PC-3 (cell line): ENCODE measurements around the gene SPATA16.

ENCODE experiments used
- EZH2 ChIP-seq: fragments of 300-600 bp; sonication (generic); IDR thresholded peaks from one replicate; pipeline ENCODE4 v1.6.1; 2017; ENCODE audit warnings: antibody characterized with exemption, mild to moderate bottlenecking, low read length; ENCODE audit not compliant: unreplicated experiment
- TF ChIP-seq, protein P1 (sequence below): fragments of 300-600 bp; sonication (generic); conservative IDR thresholded peaks from 2 replicates; pipeline ENCODE4 v1.5.1; 2017; ENCODE audit warnings: antibody characterized with exemption, low read depth, mild to moderate bottlenecking, low read length

DNA sequence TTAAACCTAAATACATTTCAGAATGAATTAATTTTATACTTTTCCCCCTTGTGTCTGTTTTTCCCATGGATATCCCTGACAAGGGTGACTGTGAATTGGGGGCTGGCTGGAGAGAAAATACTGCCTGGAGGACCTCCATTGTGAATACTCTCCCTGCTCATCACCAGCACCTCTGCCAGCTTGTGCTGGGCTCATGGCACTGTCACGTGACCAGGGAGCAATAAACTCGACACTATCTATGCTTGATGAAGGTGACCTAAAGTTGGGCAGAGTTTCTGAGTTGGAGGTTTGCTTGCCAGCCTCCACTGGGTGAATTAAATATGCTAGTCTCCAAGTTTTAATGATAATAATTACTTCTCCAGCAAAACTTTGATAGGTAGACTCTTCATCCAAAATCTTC lies 189.5 kb downstream of the SPATA16 start:
- TF ChIP-seq, protein P1, sequence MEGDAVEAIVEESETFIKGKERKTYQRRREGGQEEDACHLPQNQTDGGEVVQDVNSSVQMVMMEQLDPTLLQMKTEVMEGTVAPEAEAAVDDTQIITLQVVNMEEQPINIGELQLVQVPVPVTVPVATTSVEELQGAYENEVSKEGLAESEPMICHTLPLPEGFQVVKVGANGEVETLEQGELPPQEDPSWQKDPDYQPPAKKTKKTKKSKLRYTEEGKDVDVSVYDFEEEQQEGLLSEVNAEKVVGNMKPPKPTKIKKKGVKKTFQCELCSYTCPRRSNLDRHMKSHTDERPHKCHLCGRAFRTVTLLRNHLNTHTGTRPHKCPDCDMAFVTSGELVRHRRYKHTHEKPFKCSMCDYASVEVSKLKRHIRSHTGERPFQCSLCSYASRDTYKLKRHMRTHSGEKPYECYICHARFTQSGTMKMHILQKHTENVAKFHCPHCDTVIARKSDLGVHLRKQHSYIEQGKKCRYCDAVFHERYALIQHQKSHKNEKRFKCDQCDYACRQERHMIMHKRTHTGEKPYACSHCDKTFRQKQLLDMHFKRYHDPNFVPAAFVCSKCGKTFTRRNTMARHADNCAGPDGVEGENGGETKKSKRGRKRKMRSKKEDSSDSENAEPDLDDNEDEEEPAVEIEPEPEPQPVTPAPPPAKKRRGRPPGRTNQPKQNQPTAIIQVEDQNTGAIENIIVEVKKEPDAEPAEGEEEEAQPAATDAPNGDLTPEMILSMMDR: no peak
- no peak for TF ChIP-seq EZH2
